CD4-positive, alpha-beta T cell treated with Interleukin-6 at 100 ng/mL for 8 hours (primary cell): ENCODE measurements around the gene GSK3A.
A peak's percentile ranks its signal among the peaks of the same experiment; 100 is the strongest.

ENCODE experiments used
- DNase-seq: peaks from one replicate; pipeline ENCODE4 v3.0.0-alpha.2; 2020; ENCODE audit warnings: mixed read lengths, low spot score

GSK3A gene

GRCh38 chr19:42280815-42281145 is 38.4 kb upstream of the GSK3A start:
- no peak for DNase-seq

GRCh38 chr19:42279902-42280814 is 37.8 kb upstream of the GSK3A start:
- peak; percentile 87 for DNase-seq

GRCh38 chr19:42279155-42279901 is 36.9 kb upstream of the GSK3A start:
- DNase-seq: no peak

- DNase-seq: no peak
Measured at GRCh38 chr19:42278452-42279154, 36.2 kb upstream of the GSK3A start.

- no peak for DNase-seq
Measured at GRCh38 chr19:42277821-42278451, 35.5 kb upstream of the GSK3A start.

GRCh38 chr19:42276821-42277220 is 34.4 kb upstream of the GSK3A start:
- DNase-seq: no peak

- DNase-seq: no peak
Measured at GRCh38 chr19:42276284-42276683, 33.9 kb upstream of the GSK3A start.

GRCh38 chr19:42275517-42275916 is 33.1 kb upstream of the GSK3A start:
- DNase-seq: no peak

GRCh38 chr19:42275103-42275502 is 32.7 kb upstream of the GSK3A start:
- DNase-seq: no peak

GRCh38 chr19:42274065-42274682 is 31.8 kb upstream of the GSK3A start:
- DNase-seq: no peak

GRCh38 chr19:42273407-42274064 is 31.1 kb upstream of the GSK3A start:
- no peak for DNase-seq

GRCh38 chr19:42272989-42273406 is 30.6 kb upstream of the GSK3A start:
- no peak for DNase-seq

- no peak for DNase-seq
Measured at GRCh38 chr19:42272535-42272897, 30.1 kb upstream of the GSK3A start.

- no peak for DNase-seq
Measured at GRCh38 chr19:42271861-42272534, 29.6 kb upstream of the GSK3A start.

- no peak for DNase-seq
Measured at GRCh38 chr19:42271045-42271419, 28.6 kb upstream of the GSK3A start.

- peak; percentile 64 for DNase-seq
Measured at GRCh38 chr19:42270346-42271044, 28.1 kb upstream of the GSK3A start.

- peak; percentile 12 for DNase-seq
Measured at GRCh38 chr19:42269478-42270345, 27.3 kb upstream of the GSK3A start.

- DNase-seq: peak; percentile 100
Measured at GRCh38 chr19:42268704-42269477, 26.5 kb upstream of the GSK3A start, which contains the start of gene CIC. Gene CIC, plus strand, starts transcription at chr19:42269252. Its CDS starts 2,532 bp downstream, at chr19:42271784.
